Body of pancreas (tissue), 4 donors: ENCODE data around the gene TOP1. TPM values are rescaled to one million over a fixed set of nuclear protein-coding genes. Genes with fewer than 3 reads are reported as not detected.

Experiments used
- ATAC-seq: fragments of 150-250 bp; one replicate; pipeline ENCODE4 v1.9.1; 2016
- DNase-seq, 4 donors: peaks; one replicate each; pipeline ENCODE4 v3.0.0-alpha.2; 2019
- H3K27ac ChIP-seq, 4 donors: fragments of 200-600 bp; sonication (generic); 1 replicate in 3 of 4; 2 replicates in 1 of 4; pipeline versions ENCODE4 v1.5.1 to v1.6.1; 2016 to 2019; ENCODE audit warnings: mild to moderate bottlenecking in 1 of 4, mixed read lengths in 1 of 4, moderate library complexity in 1 of 4
- H3K27me3 ChIP-seq, 2 donors: fragments of 200-600 bp; sonication (generic); one replicate each; pipeline ENCODE4 v1.6.0; 2016; ENCODE audit warnings: mild to moderate bottlenecking in 1 of 2
- H3K36me3 ChIP-seq, 2 donors: fragments of 200-600 bp; sonication (generic); replicated peaks in 1 of 2; 2 replicates each; pipeline ENCODE4 v1.5.1; 2016; ENCODE audit warnings: low read depth in 2 of 2; ENCODE audit not compliant: insufficient read depth in 1 of 2
- H3K4me1 ChIP-seq: fragments of 200-600 bp; sonication (generic); one replicate; pipeline ENCODE4 v1.6.0; 2016
- H3K4me3 ChIP-seq, 2 donors: fragments of 200-600 bp; sonication (generic); 1 replicate in 1 of 2; 2 replicates in 1 of 2; pipeline ENCODE4 v1.5.1; 2016 to 2019
- H3K9me3 ChIP-seq, 3 donors: fragments of 200-600 bp; sonication (generic); 1 replicate in 2 of 3; 2 replicates in 1 of 3; pipeline ENCODE4 v1.5.1; 2016
- POLR2A ChIP-seq, 3 donors: fragments of 450-650 bp; IDR thresholded peaks; one replicate each; pipeline ENCODE4 v1.6.1; 2016; ENCODE audit warnings: antibody characterized with exemption in 3 of 3, mild to moderate bottlenecking in 2 of 3
- WGBS, 2 donors: methylation state at CpG; one replicate each; pipeline ENCODE4 v1.1.5; 2017; 5-methylcytosine and 5-hydroxymethylcytosine counted together
- intact Hi-C: fragments of 100-400 bp; cut with DNase I; formaldehyde crosslinking; loops from one replicate; pipeline ENCODE4 v1.15.1; 2023
- total RNA-seq, 2 donors: library from RNA; depleted of rRNA; stranded (reverse); fragments of >200 nt; gene quantifications; one replicate each; pipeline ENCODE4 v1.1.0, GENCODE V29; 2016
- TF ChIP-seq, protein P1 (sequence below), 7 experiments: fragments of 450-650 bp in 4 of 7; fragments of 200-600 bp in 3 of 7; sonication (generic) in 3 of 7; IDR thresholded peaks; one replicate each; pipeline ENCODE4 v1.5.1; 2016 to 2019; ENCODE audit warnings: antibody characterized with exemption in 7 of 7

TOP1 gene
- total RNA-seq, 2 donors from 2014 or later = 12.2 to 18.5 TPM

DNA sequence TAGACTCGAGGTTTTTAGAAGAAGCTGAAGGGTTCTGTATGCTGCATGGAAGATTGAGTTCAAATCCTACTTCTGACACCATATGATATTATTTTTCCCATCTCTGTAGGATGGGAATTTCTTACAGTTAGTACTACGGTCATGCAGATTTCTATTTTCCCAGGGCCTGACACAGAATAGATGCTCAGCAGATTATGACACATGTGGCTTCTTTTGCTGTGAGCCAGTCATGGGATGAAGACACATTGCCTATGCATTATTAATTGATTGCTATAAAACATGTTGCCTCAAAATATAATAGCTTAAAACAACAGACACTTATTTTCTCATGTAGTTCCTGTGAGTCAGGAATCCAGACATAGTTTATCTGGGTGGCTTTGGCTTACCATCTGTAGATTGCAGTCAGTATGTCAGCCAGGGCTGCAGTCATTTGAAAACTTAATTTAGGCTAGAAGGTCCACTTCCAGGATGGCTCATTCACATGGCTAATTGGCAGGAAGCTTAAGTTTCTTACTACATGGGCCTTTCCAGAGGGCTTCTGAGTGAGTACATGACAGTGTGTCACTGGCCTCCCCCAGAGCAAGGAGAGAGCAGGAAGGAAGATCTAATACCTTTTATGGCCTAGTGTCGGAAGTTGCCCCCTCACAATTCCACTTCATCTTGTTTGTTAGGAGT lies 29.5 kb downstream of the TOP1 start:
- Histone ChIP-seq H3K4me3 (no peak overlapping the region), H3K4me1 (peaks cover 28% of the 10 kb centered on the region), H3K27ac (no peak overlapping the region), H3K27me3 (no peaks in the 10 kb centered on the region), H3K9me3 (no peaks in the 10 kb centered on the region), H3K36me3 (no peaks in the 10 kb centered on the region)
- DNase-seq = no peak
- 59 to 77% methylated on average over 3 of the region's 3 CpGs for WGBS, 2 donors
- TF ChIP-seq, protein P1, sequence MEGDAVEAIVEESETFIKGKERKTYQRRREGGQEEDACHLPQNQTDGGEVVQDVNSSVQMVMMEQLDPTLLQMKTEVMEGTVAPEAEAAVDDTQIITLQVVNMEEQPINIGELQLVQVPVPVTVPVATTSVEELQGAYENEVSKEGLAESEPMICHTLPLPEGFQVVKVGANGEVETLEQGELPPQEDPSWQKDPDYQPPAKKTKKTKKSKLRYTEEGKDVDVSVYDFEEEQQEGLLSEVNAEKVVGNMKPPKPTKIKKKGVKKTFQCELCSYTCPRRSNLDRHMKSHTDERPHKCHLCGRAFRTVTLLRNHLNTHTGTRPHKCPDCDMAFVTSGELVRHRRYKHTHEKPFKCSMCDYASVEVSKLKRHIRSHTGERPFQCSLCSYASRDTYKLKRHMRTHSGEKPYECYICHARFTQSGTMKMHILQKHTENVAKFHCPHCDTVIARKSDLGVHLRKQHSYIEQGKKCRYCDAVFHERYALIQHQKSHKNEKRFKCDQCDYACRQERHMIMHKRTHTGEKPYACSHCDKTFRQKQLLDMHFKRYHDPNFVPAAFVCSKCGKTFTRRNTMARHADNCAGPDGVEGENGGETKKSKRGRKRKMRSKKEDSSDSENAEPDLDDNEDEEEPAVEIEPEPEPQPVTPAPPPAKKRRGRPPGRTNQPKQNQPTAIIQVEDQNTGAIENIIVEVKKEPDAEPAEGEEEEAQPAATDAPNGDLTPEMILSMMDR (IDR thresholded peaks at IDR 0.05) = no peak
- TF ChIP-seq POLR2A (IDR thresholded peaks at IDR 0.05) = no peak
- intact Hi-C loops = no loop called here
- no peak for ATAC-seq

DNA sequence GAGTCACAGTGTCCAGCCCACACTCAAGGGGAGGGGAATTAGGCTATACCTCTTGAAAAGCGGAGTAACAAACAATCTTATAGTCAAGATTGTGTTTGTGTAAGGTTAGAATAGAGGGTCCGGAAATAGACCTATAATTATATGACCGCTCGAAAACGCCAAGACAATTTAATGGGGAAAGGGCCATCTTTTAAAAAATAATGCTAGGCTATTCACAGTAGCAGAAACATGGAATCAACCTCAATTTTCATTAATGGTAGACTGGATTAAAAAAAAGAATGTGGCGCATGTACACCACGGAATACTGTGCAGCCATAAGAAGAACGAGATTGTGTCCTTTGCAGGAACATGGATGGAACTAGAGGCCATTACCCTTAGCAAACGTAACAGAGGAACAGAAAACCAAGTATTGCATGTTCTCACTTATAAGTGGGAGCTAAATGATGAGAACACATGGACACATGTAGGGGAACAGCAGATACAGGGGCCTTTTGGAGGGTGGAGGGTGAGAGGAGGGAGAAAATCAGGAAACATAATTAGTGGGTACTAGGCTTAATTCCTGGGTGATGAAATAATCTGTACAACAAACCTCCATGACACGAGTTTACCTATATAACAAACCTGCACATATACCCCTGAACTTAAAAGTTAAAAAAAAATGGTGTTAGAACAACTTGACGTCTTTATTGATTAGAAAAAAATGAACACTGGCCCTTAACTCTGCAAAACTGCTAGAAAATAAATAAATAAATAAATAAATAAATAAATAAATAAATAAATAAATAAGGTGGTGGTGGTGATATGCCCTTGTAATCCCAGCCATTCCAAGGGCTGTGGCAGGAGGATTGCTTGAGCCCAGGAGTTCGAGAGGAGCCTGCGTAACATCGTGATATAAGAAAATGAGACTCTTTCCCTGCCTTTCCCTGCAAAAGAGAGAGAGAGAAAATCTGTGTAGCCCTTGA lies 30.3 kb downstream of the TOP1 start:
- TF ChIP-seq, protein P1 (IDR thresholded peaks at IDR 0.05) = no peak
- TF ChIP-seq POLR2A (IDR thresholded peaks at IDR 0.05) = no peak
- H3K36me3 ChIP-seq = no peaks in the 10 kb centered on the region
- no peaks in the 10 kb centered on the region for H3K27me3 ChIP-seq
- no peak overlapping the region for H3K4me3 ChIP-seq
- no peaks in the 10 kb centered on the region for H3K9me3 ChIP-seq
- DNase-seq (no peak), ATAC-seq (no peak)
- H3K27ac ChIP-seq = no peak overlapping the region
- peaks cover 22% of the 10 kb centered on the region for H3K4me1 ChIP-seq
- WGBS, 2 donors = 94 to 95% methylated on average over 14 of the region's 14 CpGs
- intact Hi-C loops = no loop called here

DNA sequence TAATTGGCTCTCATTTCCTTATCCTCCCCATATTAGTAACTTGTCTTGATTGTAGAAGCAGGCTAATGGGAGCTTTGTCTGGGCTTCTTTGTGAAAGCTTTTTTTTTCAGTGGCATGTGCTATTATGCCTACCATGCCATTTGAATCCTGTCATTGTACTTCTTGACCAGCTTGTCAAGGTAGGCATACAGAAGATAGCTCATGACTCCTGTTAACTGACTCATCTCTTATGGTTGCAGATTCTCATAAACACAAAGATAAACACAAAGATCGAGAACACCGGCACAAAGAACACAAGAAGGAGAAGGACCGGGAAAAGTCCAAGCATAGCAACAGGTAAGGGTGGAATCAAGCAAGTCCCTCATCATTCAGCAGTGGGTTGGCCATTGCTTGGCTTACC lies 32.5 kb downstream of the TOP1 start:
- Histone ChIP-seq H3K4me3 (no peak overlapping the region), H3K27me3 (no peaks in the 10 kb centered on the region), H3K27ac (no peak overlapping the region), H3K36me3 (no peaks in the 10 kb centered on the region), H3K4me1 (peaks cover 8% of the 10 kb centered on the region), H3K9me3 (no peaks in the 10 kb centered on the region)
- intact Hi-C loops = no loop called here
- no peak for DNase-seq
- no peak for ATAC-seq
- no peak for TF ChIP-seq POLR2A (IDR thresholded peaks at IDR 0.05)
- WGBS, 2 donors = 96 to 97% methylated on average over 3 of the region's 3 CpGs

DNA sequence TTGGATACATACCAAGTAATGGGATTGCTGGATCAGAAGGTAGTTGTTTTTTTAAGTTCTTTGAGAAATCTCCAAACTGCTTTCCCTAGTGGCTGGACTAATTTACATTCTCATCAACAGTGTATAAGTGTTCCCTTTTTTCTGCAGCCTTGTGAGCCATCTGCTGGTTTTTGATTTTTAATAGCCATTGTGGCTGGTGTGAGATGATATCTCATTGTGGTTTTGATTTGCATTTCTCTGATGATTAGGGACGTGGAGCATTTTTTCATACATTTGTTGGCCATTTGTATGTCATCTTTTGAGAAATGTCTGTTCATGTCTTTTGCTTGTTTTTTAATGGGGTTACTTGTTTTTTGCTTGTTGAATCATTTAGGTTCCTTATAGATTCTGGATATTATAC lies 34.8 kb downstream of the TOP1 start:
- H3K4me3 ChIP-seq = no peak overlapping the region
- 71 to 92% methylated on average over 1 of the region's 1 CpG for WGBS, 2 donors
- H3K4me1 ChIP-seq = peaks cover 13% of the 10 kb centered on the region
- no peaks in the 10 kb centered on the region for H3K9me3 ChIP-seq
- H3K27me3 ChIP-seq = no peaks in the 10 kb centered on the region
- intact Hi-C loops = no loop called here
- no peaks in the 10 kb centered on the region for H3K36me3 ChIP-seq
- no peak for TF ChIP-seq POLR2A (IDR thresholded peaks at IDR 0.05)
- TF ChIP-seq, protein P1 (IDR thresholded peaks at IDR 0.05) = no peak
- ATAC-seq (no peak), DNase-seq (no peak)
- H3K27ac ChIP-seq = no peak overlapping the region

DNA sequence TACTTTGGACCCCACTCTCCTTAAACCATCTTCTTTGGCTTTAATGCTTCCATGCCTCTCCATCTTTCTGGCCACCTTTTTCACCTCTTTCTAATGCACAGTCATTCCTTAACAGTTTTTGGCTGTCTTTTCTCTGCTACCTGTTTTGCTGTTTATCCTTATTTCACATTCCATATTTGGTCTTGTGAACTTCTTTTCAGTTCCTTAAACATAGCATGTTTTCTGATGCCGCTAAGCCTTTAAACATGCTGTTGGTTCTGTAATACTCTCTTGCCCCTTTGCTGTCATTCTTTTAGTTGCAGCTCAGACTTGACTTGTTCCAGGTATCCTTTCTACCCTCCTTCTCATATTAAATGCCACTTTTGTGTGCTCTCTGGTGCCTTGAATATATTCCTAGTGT lies 35.8 kb downstream of the TOP1 start:
- no peak for DNase-seq
- no peak for ATAC-seq
- no peak overlapping the region for H3K27ac ChIP-seq
- no peak overlapping the region for H3K4me3 ChIP-seq
- no peaks in the 10 kb centered on the region for H3K9me3 ChIP-seq
- intact Hi-C loops = no loop called here
- no peaks in the 10 kb centered on the region for H3K36me3 ChIP-seq
- TF ChIP-seq POLR2A (IDR thresholded peaks at IDR 0.05) = no peak
- TF ChIP-seq, protein P1 (IDR thresholded peaks at IDR 0.05) = no peak
- WGBS, 2 donors = 83 to 100% methylated on average over 1 of the region's 1 CpG
- H3K4me1 ChIP-seq = peaks cover 13% of the 10 kb centered on the region
- H3K27me3 ChIP-seq = no peaks in the 10 kb centered on the region
